NCI-H2227 (cell line): ENCODE data around the gene ACTN1.

Source experiments
- DNase-seq: peaks from one replicate; lab custom pipeline; 2025; ENCODE audit not compliant: unreplicated experiment; lab: John Stamatoyannopoulos, UW

ACTN1 gene

GRCh38 chr14:68951800-68952530, 27.1 kb downstream of the ACTN1 start:
- no peak for DNase-seq

DNA sequence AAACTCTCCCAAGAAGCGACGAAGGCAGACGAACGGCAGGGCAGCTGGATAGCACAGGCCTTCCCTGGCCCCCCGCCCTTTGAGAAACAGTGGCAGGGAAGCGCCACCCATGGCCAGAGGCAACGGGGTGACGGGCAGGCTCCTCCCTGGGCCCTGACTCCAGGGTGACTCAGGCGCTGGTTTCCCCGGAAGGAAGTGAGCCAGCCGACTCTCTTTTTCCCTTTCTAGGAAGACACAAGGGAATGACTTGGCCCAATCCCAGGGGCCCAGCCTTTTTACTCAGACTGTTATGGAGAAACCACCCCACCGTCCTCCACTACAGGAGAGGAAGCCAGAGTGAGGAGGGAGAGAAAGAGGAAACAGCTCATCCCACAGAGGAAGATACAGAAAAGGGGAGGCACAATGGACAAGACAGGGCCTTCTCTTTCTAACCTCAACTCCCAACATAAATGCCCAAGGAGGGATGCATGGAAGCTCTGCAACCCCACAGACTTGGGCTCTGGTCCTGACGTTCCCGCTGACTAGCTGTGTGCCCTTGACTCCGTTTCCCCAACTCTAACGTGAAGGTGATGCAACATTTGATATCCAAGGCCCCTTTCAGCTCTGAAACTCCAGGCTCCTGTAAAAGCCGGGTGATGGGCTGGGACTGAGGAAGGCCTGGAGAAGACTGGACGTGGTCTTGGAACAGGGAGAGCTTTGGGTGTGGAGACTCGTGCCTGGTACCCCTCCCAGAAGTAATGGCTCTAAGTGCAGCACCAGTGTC, 27.9 kb downstream of the ACTN1 start:
- DNase-seq, result no peak

- DNase-seq, result no peak
Observed at GRCh38 chr14:68950111-68950510, 29.0 kb downstream of the ACTN1 start.

DNA sequence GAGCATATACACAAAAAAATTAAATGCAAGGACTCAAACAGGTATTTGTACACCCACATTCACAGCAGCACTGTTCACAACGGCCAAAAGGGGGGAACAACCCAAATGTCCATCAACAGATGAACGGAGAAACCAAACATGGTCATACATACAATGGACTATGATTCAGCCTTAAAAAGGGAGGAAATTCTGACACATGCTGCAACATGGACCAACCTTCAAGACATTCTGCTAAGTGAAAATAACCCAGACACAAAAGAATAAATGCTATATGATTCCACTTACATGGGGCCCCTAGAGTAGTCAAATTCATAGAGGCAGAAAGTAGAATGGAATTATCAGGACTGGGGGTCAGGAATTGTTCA, 29.5 kb downstream of the ACTN1 start:
- no peak for DNase-seq

- no peak for DNase-seq
Observed at GRCh38 chr14:68948686-68949600, 30.2 kb downstream of the ACTN1 start.

DNA sequence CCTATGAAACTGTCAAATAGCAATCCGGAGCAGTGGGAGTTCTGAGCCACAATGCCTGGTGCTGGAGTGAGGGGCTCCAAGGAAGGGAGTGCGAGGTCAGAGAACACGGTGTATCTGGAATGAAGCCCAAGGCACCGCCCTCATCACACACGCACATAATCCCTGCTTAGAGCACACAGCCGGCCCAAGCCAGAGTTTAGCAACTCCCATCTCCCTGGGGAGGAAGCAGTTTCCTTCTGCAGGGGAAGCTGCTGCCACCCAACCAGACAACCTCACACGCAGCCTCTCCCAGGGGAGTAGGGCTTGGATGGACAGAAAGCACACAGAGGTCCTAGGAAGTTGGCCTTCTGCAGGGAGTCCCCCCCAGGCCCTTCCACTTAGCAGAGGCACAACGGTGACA, 31.3 kb downstream of the ACTN1 start:
- peak; percentile 14 for DNase-seq

- DNase-seq, result no peak
Observed at GRCh38 chr14:68946489-68946822, 32.6 kb downstream of the ACTN1 start.

GRCh38 chr14:68945585-68946488, 33.3 kb downstream of the ACTN1 start:
- no peak for DNase-seq

GRCh38 chr14:68945190-68945584, 33.9 kb downstream of the ACTN1 start:
- no peak for DNase-seq

GRCh38 chr14:68944162-68944561, 34.9 kb downstream of the ACTN1 start:
- no peak for DNase-seq

- no peak for DNase-seq
Observed at GRCh38 chr14:68943107-68943506, 36.0 kb downstream of the ACTN1 start.

DNA sequence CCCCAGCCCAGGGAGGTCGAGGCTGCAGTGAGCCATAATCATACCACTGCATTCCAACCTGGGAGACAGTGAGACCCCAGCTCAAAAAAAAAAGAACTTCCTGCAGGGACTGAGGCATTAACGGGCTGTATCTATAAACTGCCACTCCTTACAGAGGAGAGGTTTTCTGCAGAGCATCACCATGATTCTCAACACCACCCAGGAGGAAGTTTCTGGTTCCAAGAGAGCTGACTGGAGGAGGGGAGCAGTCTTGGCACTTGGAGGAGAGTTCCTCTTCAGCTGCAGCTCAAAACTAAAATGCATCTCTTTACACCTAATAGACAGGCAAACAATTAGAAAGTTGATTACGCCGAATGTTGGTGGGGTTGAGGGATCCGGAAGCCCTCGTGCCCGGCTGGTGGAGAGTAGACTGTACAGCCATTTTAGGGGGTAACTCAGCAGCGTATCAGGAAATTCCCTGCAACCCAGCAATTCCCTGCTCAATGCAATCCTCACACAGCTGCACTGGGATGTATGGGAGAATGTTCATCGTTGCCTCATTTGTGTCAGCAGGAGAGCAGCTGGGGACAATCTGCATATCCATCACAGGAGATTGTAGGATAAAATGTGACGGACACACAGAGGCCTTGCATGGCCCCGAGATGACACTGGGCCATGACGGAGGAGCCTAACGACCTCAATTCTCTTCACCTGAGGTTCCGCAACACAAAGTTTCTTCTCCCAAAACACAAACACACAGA, 36.6 kb downstream of the ACTN1 start:
- no peak for DNase-seq

DNA sequence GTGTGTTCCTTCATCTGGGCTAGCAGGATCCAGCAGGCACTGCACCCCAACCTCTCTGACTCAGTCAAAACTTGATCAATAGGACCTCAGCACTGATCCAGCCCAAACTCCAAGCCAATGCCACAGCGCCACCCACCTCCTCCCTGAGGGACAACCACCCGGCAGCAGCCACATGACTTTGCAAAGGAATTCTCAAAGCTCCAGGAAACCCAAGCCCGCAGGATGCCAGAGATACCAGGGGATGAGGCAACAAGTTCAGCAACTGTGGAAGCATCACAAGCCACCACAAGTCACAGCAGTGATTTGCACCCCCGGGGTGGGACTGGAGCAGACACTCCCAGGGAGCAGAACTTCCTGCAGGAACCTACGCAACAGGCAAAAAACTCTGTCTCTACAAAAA, 37.3 kb downstream of the ACTN1 start:
- DNase-seq, result no peak

DNA sequence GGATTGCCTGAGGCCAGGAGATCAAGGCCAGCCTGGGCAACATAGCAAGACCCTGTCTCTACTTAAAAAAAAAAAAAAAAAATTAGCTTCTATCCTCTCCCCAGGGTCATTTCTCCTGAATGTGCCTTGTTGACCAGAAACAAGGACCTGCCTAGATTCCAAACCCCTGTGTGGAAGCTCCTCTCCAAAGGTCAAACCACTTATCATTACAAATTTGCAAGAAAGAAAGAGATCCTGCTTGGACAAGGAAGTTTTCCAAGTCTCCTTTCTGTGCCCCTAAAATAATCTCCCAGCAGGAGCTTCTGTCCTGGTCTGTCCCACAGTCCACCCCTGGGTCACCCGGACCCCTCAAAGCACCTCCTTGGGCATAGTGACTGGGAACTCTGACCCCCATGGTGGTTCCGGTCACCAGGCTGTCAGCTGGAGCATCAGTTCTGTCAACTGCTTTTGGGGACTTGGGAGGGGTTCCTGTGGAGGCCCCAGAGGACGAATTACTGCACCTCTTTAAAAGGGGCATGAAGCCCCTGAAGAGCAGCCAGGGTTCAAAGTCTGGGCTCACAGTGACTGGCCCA, 38.4 kb downstream of the ACTN1 start:
- DNase-seq, result no peak

DNA sequence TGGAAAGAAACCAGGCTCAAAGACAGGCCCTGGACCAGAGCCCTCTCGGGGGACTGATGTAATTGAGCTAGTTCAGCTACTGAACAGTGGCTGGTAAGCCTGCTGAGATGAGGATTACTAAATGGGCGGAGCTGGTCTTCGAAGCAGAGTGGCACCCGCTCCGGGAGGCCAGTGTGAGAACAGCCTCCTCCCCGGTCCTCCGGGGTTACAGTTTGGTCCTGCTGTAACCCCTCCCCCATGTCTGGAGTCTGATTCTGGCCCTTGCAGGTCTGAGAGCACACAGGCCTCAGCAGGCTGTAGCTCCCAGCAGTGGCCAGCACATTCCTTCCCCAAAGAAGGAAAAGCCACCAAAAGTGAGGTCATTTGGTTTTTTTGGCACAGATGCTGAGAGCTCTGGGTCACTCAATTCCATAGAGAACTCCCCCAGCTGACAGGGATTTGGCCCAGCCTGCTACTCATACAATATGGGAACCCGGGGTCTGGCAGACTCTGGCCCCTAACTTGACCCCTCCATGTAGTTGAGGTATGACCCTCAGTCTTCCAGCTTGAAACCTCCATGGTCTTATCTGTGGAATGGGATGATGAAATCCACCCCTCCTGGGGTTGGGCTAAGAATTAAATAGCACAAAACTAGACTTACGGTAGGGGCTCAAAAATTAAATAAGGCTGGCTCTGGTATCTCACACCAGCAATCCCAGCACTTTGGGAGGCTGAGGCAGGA, 39.0 kb downstream of the ACTN1 start:
- peak; percentile 63 for DNase-seq

- DNase-seq, result no peak
Observed at GRCh38 chr14:68939181-68939892, 39.8 kb downstream of the ACTN1 start.

DNA sequence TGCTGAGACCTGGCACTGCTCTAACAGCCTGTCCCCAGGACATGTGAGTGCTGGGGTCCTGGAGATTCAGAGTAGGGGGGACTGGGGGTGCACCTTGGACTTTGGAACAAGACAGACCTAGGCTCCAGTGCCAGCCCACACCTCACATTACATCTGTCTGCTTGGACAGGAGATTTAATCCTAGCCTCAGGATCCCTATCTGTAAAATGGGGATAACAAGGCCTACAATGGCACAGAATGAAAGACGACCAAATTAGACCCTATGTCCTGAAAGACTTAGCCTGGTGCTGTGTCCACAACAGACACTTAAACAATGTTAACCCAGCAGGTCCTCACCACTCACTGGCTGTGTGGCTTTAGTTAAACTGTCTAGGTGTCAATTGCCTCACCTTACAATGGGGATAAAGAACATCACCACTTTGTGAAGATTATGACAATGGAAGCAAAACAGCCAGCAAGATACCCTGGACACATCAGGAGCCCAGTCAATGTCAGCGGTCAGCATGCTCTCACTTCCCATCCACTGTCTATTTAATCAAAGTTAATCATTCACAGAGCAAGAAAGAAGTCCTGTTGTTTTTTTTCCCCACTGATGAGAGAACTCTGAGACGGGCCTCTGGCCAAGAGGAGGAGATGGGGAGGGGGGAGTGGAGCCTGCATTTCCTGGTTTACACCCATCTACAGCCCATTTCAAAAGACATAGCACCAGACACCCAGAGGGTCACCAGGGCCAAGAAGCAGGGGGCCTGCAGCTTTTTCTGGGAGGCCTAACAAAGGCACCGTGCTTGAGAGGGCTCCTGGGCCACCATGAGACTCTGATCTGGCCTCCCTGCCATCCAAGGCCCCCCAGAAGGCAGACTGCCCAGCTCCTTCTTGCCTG, 40.6 kb downstream of the ACTN1 start:
- no peak for DNase-seq
